Stimulated activated CD4-positive, alpha-beta T cell treated with anti-CD3 and anti-CD28 coated beads, Interleukin-2, amount 100 ng/mL, for 24 hours (primary cell): Measurements from ENCODE around the gene ACTN1.

Experiments used
- DNase-seq, 2 donors: peaks; one replicate each; pipeline ENCODE4 v3.0.0-alpha.2; 2020

ACTN1 gene

GRCh38 chr14:68884031-68885030, 94.8 kb downstream of the ACTN1 start:
- DNase-seq, result no peak

- DNase-seq, result no peak
Measured at GRCh38 chr14:68882235-68882634, 96.9 kb downstream of the ACTN1 start.

GRCh38 chr14:68881396-68881795, 97.7 kb downstream of the ACTN1 start:
- no peak for DNase-seq

GRCh38 chr14:68880581-68881105, 98.5 kb downstream of the ACTN1 start:
- no peak for DNase-seq

GRCh38 chr14:68879841-68880575, 99.1 kb downstream of the ACTN1 start:
- DNase-seq, result no peak

- no peak for DNase-seq
Measured at GRCh38 chr14:68879321-68879781, 99.8 kb downstream of the ACTN1 start.

- no peak for DNase-seq
Measured at GRCh38 chr14:68878908-68879307, 100.2 kb downstream of the ACTN1 start.

GRCh38 chr14:68877993-68878575, 101.0 kb downstream of the ACTN1 start:
- DNase-seq, result no peak

GRCh38 chr14:68876976-68877375, 102.1 kb downstream of the ACTN1 start:
- DNase-seq, result no peak

GRCh38 chr14:68874746-68875155, 104.4 kb downstream of the ACTN1 start:
- DNase-seq, result peak in 1 of 2 donors; percentile 31

GRCh38 chr14:68873376-68873775, 105.7 kb downstream of the ACTN1 start:
- no peak for DNase-seq

- DNase-seq, result no peak
Measured at GRCh38 chr14:68871392-68871791, 107.7 kb downstream of the ACTN1 start.

GRCh38 chr14:68866991-68867533, 112.0 kb downstream of the ACTN1 start:
- no peak for DNase-seq

- no peak for DNase-seq
Measured at GRCh38 chr14:68865542-68865941, 113.6 kb downstream of the ACTN1 start.

GRCh38 chr14:68864361-68864750, 114.7 kb downstream of the ACTN1 start:
- no peak for DNase-seq

- no peak for DNase-seq
Measured at GRCh38 chr14:68863610-68864360, 115.3 kb downstream of the ACTN1 start.

- DNase-seq, result peak; percentile 71 to 82
Measured at GRCh38 chr14:68862954-68863594, 116.0 kb downstream of the ACTN1 start.

GRCh38 chr14:68860771-68861170, 118.3 kb downstream of the ACTN1 start:
- DNase-seq, result no peak

- DNase-seq, result no peak
Measured at GRCh38 chr14:68857516-68858070, 121.5 kb downstream of the ACTN1 start.

GRCh38 chr14:68856572-68856971, 122.5 kb downstream of the ACTN1 start:
- no peak for DNase-seq

- DNase-seq, result no peak
Measured at GRCh38 chr14:68854421-68854820, 124.7 kb downstream of the ACTN1 start.
